RPMI7951 (cell line): ENCODE measurements around the gene DNAH10. TPM values are rescaled to one million over a fixed set of nuclear protein-coding genes. Genes with fewer than 3 reads are reported as not detected.
"Not testable (repeated sequence)": the region's sequence is repeated elsewhere in the genome, so short reads cannot be mapped to it uniquely, and the experiment has no call there.

Source experiments
- DNase-seq: peaks from one replicate; pipeline ENCODE4 v3.0.0-alpha.2; 2012; ENCODE audit warnings: low read depth
- total RNA-seq: library from RNA; depleted of rRNA; stranded (reverse); fragments of >200 nt; shearing (Covaris generic); gene quantifications from 2 replicates; pipeline ENCODE4 v1.2.3, GENCODE V29; 2014

Gene DNAH10
- total RNA-seq, 1 experiment from 2014 or later = under 0.01 TPM

- DNase-seq = no peak
These were observed 144.8 kb downstream of the DNAH10 start for GRCh38 chr12:123906711-123907420.

DNA sequence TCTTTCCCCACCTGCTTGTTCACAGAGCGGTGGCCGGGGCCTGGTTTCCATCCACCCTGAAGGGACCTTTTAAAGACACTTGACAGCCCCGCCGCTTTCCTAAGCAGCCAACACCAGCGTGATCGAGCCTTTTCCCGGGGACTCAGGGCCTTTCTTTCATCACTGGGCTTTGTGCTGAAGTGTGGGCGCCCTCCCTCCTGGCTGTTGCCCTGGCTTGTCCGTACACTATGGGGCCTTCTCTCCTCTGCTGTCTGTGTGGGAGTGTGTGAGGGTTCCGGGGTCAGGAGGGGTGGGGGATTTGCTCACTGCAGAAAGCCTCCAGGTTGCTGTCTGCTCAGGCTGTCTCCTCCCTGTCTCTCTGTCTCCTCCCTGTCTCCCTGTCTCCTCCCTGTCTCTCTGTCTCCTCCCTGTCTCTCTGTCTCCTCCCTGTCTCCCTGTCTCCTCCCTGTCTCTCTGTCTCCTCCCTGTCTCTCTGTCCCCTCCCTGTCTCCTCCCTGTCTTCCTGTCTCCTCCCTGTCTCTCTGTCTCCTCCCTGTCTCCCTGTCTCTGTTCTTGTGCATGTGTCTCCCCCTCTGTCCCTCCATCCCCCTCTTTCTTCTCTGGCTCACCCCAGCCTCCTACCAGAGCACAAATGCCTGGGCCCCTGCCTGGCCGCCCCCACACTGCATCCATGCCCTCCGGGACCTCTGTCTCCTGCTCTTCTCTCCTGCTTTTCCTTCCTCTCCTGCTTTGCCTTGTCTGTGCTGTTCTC is 145.8 kb downstream of the DNAH10 start:
- DNase-seq = no peak

DNA sequence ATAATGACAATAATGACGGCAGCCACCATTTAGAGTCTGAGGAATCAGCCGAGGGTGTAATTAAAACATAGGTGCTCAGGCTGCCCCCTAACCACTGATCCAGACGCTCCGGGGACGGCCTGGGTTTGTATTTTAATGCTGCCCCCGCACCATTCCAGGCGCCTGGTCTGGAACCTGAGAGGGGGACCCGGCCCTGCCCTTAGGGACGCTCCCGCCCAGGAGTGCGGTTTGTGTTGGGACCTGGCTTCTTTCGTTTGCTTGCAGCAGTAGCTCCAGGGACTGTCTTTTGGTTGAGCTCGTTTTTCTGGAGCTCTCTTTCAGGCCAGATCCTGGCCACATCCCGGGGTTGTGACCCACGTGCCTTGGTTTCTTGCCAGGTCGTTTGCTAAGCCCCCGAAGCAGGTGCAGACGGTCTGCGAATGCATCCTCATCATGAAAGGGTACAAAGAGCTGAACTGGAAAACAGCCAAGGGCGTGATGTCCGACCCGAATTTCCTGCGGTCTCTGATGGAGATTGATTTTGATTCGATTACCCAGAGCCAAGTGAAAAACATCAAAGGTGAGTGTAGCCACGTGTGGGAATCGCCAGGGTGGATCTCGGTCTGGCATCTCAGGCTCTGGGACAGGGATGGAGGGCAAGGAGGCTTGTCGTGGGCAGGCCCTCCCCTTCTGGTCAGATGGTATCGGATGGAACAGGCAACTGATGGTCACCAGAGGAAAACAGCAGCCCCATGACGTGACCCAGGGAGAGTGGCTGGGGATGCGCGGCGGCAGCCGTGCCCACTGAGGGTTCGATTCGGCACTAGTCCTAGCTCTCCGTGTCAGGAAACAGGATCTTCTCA is 147.0 kb downstream of the DNAH10 start:
- DNase-seq = no peak

DNA sequence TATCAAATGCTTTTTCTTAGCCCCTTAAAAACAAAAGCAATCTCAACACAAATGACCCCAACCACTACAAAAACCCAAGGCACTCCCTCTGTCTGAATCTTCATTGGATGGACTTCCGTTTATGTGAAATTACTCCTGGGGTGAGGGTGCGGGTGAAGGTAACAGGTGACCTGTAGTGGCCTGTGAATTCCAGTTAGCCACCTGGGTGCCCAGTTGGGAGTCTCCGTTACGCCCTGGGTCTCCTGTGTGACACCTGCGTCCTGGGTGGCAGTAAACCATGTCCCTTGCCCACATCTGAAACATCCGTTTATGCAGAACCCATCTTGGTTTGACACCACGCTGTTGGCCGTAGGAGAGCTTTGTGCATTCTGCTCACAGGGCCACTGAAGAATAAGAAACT is 148.0 kb downstream of the DNAH10 start:
- DNase-seq = no peak

DNA sequence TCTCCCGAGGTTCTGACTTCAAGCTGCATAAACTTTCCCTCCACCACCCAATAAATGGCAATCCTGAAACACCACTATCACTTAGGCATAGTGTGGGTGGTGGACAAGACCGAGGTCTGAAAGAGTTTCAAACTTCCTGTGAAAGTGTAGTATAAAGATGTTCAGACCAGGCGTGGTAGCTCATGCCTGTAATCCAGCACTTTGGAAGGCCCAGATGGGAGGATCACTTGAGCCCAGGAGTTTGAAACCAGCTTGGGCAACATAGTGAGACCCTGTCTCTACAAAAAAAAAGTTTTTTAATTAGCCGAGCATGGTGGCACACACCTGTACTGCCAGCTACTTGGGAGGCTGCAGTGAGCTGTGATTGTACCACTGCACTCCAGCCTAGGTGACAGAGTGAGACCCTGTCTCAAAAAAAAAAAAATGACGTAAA is 148.7 kb downstream of the DNAH10 start:
- no peak for DNase-seq

- not testable (repeated sequence) for DNase-seq
These were observed 149.7 kb downstream of the DNAH10 start for GRCh38 chr12:123911672-123912409.

- no peak for DNase-seq
These were observed 150.6 kb downstream of the DNAH10 start for GRCh38 chr12:123912415-123913380.

- DNase-seq = no peak
These were observed 152.7 kb downstream of the DNAH10 start for GRCh38 chr12:123914726-123915333.

GRCh38 chr12:123916729-123917128 is 154.6 kb downstream of the DNAH10 start:
- peak; percentile 29 for DNase-seq

- DNase-seq = no peak
These were observed 155.3 kb downstream of the DNAH10 start for GRCh38 chr12:123917337-123917850.

GRCh38 chr12:123919980-123920360 is 157.9 kb downstream of the DNAH10 start:
- no peak for DNase-seq

DNA sequence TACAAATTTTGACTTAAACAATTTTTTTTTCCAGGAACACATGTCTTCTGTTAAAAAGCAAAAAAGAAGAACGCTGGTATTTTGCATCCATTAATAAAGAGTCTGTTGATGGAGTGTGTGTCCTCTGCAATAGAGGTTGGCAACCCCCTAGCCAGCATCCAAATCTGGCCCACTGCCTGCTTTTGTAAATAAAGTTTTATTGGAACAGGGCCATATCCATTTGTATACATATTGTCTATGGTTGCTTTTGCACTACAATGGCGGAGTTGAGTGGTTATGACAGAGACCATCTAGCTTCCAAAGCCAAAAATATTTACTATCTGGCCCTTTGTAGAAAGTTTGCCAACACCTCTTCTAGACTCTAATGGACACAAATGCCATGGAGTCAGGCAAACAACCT is 160.9 kb downstream of the DNAH10 start:
- no peak for DNase-seq

- DNase-seq = no peak
These were observed 161.8 kb downstream of the DNAH10 start for GRCh38 chr12:123923927-123924326.

DNA sequence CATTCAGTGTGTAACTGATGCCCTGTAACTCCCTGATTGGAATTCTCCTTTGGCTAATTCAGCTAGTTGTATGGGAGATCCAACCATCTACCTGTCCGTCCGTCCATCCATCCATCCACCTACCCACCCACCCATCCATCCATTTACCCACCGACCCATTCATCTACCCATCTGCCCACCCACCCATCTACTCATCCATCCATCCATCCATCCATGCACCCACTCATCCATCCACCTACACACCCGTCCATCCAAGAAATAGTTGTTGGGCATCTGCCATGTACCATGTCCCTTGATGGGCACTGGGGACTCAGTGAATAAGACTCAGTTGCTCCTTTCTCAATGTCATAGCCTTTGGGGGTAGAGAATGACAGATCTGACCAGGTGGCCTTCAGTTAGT is 162.4 kb downstream of the DNAH10 start:
- DNase-seq = no peak

GRCh38 chr12:123928274-123928865 is 166.3 kb downstream of the DNAH10 start:
- no peak for DNase-seq

- no peak for DNase-seq
These were observed 166.8 kb downstream of the DNAH10 start for GRCh38 chr12:123928897-123929296.

DNA sequence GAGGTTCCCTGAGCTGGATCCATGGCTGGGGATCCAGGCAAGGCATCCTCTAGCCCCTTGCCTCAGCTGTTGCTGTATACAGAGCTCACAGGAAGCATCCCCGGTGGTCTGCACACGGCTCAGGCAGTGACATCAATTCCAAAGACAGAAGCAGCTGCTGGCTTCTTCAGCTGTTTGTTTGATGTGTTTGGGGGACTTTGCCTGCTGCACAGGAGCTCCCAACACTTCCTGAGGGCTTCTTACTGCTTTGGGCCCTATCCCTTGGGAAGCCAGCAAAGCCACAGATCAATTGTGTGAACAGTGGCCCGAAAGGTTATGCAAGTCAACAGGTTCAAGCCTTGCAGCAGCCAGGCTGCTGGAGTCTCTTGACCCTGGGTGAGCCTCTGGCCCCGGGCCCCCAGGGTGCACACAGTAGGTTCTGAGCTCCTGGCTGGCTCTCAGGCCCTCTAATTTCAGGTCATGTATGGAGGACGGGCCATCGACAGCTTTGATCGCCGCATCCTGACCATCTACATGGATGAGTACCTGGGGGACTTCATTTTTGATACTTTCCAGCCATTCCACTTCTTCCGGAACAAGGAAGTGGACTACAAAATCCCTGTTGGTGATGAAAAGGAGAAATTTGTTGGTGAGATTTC is 168.0 kb downstream of the DNAH10 start:
- DNase-seq = no peak

GRCh38 chr12:123931686-123932321 is 169.7 kb downstream of the DNAH10 start:
- DNase-seq = no peak
